Gastroesophageal sphincter (tissue), 4 donors: ENCODE measurements around the gene TEX53. TPM values are rescaled to one million over a fixed set of nuclear protein-coding genes. Genes with fewer than 3 reads are reported as not detected.

Experiments
- ATAC-seq: fragments of 150-250 bp; one replicate; pipeline ENCODE4 v1.9.1; 2016; ENCODE audit warnings: mild to moderate bottlenecking, moderate library complexity
- H3K27ac ChIP-seq, 4 donors: fragments of 200-600 bp; sonication (generic) in 3 of 4; 1 replicate in 3 of 4; 2 replicates in 1 of 4; pipeline ENCODE4 v1.5.1; 2016 to 2019
- H3K27me3 ChIP-seq: fragments of 200-600 bp; sonication (generic); one replicate; pipeline ENCODE4 v1.5.1; 2019
- H3K36me3 ChIP-seq, 2 donors: fragments of 200-600 bp; sonication (generic); one replicate each; pipeline ENCODE4 v1.5.1; 2019; ENCODE audit warnings: control low read depth in 1 of 2
- H3K4me1 ChIP-seq, 3 donors: fragments of 200-600 bp; sonication (generic); 1 replicate in 2 of 3; 2 replicates in 1 of 3; pipeline ENCODE4 v1.5.1; 2016 to 2019; ENCODE audit warnings: control low read depth in 2 of 3
- H3K4me3 ChIP-seq, 2 donors: fragments of 200-600 bp; sonication (generic); one replicate each; pipeline ENCODE4 v1.5.1; 2019; ENCODE audit warnings: mild to moderate bottlenecking in 1 of 2, moderate library complexity in 1 of 2
- H3K9me3 ChIP-seq, 3 donors: fragments of 200-600 bp; sonication (generic); one replicate each; pipeline ENCODE4 v1.5.1; 2017 to 2019; ENCODE audit warnings: control low read depth in 2 of 3
- EP300 ChIP-seq: sonication (generic); formaldehyde crosslinking; IDR thresholded peaks from one replicate; pipeline ENCODE4 v1.6.1; 2017; ENCODE audit warnings: antibody characterized with exemption, mild to moderate bottlenecking
- POLR2A ChIP-seq, 2 donors: fragments of 450-650 bp; IDR thresholded peaks; one replicate each; pipeline ENCODE4 v1.6.1; 2017; ENCODE audit warnings: antibody characterized with exemption in 2 of 2, mild to moderate bottlenecking in 2 of 2, moderate library complexity in 1 of 2
- POLR2AphosphoS5 ChIP-seq: sonication (generic); formaldehyde crosslinking; IDR thresholded peaks from one replicate; pipeline ENCODE4 v1.6.1; 2017; ENCODE audit warnings: antibody characterized with exemption
- WGBS, 2 donors: methylation state at CpG; one replicate each; pipeline ENCODE4 v1.1.5; 2018; ENCODE audit warnings: low coverage in 1 of 2; 5-methylcytosine and 5-hydroxymethylcytosine counted together
- total RNA-seq, 4 donors: library from RNA; depleted of rRNA; stranded (reverse); fragments of >200 nt; gene quantifications; one replicate each; pipeline ENCODE4 v1.1.0, GENCODE V29; 2016
- TF ChIP-seq, protein P1 (sequence below), 4 experiments: fragments of 200-600 bp in 2 of 4; fragments of 450-650 bp in 2 of 4; sonication (generic) in 1 of 4; IDR thresholded peaks; one replicate each; pipeline ENCODE4 v1.5.1; 2017 to 2019; ENCODE audit warnings: antibody characterized with exemption in 4 of 4, mild to moderate bottlenecking in 2 of 4, moderate library complexity in 2 of 4

TEX53 gene
- total RNA-seq, 4 donors from 2014 or later = not detected

DNA sequence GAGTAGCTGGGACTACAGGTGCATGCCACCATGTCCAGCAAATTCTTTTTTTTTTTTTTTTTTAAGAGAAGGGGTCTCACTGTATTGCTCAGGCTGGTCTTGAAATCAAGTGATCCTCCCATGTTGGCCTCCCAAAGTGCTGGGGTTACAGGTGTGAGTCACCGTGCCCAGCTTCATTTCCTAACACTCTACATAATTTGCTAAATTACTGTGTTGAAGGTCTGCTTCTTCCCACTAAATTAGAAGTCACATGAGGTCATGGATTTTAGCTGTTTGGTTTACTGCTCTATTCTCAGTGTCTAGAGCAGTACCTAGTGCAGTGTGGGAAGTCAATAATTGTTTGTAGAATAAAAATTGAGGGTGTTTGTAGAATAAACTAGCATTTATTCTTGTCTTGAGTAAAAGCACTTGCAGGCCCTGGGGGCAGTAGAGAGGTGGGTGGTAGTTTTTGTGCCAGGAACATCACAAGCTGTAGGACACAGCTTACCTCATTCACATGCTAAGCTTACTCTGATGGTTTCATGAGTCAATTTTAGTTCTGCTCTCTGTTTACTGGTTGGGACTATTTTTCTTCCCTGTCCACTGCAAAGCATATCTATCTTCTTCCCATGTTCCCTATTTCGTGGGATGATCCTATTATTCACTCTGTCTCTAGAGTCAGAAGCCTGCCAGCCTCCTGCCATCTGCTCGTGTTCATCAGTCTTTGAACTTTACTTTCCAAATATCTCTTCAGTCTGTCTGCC is 17.4 kb upstream of the TEX53 start:
- WGBS, 2 donors = 79 to 81% methylated on average over 2 to 3 of the region's 3 CpGs
- no peaks in the 10 kb centered on the region for H3K4me1 ChIP-seq
- TF ChIP-seq POLR2A (IDR thresholded peaks at IDR 0.05) (no peak), POLR2AphosphoS5 (no peak), EP300 (no peak)
- TF ChIP-seq, protein P1, sequence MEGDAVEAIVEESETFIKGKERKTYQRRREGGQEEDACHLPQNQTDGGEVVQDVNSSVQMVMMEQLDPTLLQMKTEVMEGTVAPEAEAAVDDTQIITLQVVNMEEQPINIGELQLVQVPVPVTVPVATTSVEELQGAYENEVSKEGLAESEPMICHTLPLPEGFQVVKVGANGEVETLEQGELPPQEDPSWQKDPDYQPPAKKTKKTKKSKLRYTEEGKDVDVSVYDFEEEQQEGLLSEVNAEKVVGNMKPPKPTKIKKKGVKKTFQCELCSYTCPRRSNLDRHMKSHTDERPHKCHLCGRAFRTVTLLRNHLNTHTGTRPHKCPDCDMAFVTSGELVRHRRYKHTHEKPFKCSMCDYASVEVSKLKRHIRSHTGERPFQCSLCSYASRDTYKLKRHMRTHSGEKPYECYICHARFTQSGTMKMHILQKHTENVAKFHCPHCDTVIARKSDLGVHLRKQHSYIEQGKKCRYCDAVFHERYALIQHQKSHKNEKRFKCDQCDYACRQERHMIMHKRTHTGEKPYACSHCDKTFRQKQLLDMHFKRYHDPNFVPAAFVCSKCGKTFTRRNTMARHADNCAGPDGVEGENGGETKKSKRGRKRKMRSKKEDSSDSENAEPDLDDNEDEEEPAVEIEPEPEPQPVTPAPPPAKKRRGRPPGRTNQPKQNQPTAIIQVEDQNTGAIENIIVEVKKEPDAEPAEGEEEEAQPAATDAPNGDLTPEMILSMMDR (IDR thresholded peaks at IDR 0.05) = no peak
- H3K4me3 ChIP-seq = no peak overlapping the region
- no peaks in the 10 kb centered on the region for H3K9me3 ChIP-seq
- no peaks in the 10 kb centered on the region for H3K36me3 ChIP-seq
- no peak for ATAC-seq
- H3K27ac ChIP-seq = no peak overlapping the region
- H3K27me3 ChIP-seq = peaks cover 3% of the 10 kb centered on the region

- no peak overlapping the region for H3K27ac ChIP-seq
- H3K9me3 ChIP-seq = no peaks in the 10 kb centered on the region
- no peaks in the 10 kb centered on the region for H3K4me1 ChIP-seq
- H3K27me3 ChIP-seq = peaks cover 3% of the 10 kb centered on the region
- no peaks in the 10 kb centered on the region for H3K36me3 ChIP-seq
- WGBS, 2 donors = 87% methylated on average over 2 of the region's 2 CpGs; no CpG with 5 or more reads in 1 of the 2 donors
- H3K4me3 ChIP-seq = no peak overlapping the region
- ATAC-seq = no peak
- TF ChIP-seq EP300 = no peak
- TF ChIP-seq POLR2A (IDR thresholded peaks at IDR 0.05) = no peak
- no peak for TF ChIP-seq POLR2AphosphoS5
- TF ChIP-seq, protein P1 (IDR thresholded peaks at IDR 0.05) = no peak
Observed at GRCh38 chr9:114674076-114674797, 16.6 kb upstream of the TEX53 start.

DNA sequence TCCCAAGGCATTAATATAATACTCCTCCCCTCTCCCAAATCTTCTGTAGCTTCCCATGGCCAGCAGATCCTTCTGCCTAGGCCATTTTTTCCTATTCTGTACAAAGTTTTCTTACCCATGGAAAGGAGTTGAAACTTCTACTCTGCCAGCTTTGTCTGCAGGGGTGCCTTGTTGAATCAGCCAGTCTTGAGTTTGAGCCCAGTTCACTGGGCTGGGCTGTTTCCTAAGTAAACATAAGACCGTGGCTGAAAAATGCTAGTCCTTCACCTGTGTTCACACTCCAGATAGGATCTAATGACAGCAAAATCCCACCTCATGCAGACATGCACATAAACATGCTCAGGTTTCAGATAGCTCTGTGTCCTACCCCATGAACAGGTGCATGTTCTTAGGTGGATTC is 14.0 kb upstream of the TEX53 start:
- Histone ChIP-seq H3K4me3 (no peak overlapping the region), H3K9me3 (no peaks in the 10 kb centered on the region), H3K4me1 (no peaks in the 10 kb centered on the region), H3K36me3 (no peaks in the 10 kb centered on the region), H3K27me3 (peaks cover 3% of the 10 kb centered on the region), H3K27ac (no peak overlapping the region)
- no peak for ATAC-seq
- TF ChIP-seq POLR2A (IDR thresholded peaks at IDR 0.05) (no peak), EP300 (no peak), POLR2AphosphoS5 (no peak)
- TF ChIP-seq, protein P1 (IDR thresholded peaks at IDR 0.05) = no peak
- WGBS, 2 donors = 0 to 40% methylated on average over 1 of the region's 1 CpG

GRCh38 chr9:114669961-114670360 is 12.4 kb upstream of the TEX53 start:
- Histone ChIP-seq H3K27me3 (no peaks in the 10 kb centered on the region), H3K4me3 (no peak overlapping the region), H3K36me3 (no peaks in the 10 kb centered on the region), H3K27ac (no peak overlapping the region), H3K9me3 (no peaks in the 10 kb centered on the region), H3K4me1 (no peaks in the 10 kb centered on the region)
- TF ChIP-seq POLR2A (IDR thresholded peaks at IDR 0.05) (no peak), EP300 (no peak), POLR2AphosphoS5 (no peak)
- TF ChIP-seq, protein P1 (IDR thresholded peaks at IDR 0.05) = no peak
- ATAC-seq = no peak

DNA sequence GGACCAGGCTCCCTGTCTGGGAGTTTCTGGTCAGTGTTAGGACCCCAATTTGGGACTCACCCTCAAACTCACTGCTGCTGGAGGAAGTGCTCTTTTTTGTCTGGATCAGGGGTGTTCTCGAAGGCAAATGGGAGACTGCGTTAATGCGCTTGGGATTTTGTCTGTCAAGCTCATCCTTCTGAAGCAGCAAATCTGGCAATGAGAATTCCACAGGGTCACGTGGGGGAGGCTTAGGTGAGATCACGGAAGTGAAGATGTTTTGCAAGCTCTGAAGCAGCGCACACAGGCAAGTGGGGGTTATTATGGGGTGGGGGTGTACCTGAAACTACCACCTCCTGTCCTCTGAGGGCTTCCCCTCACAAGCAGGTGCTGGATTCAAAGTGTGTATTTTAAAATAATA is 10.5 kb upstream of the TEX53 start:
- H3K36me3 ChIP-seq = no peaks in the 10 kb centered on the region
- H3K9me3 ChIP-seq = no peaks in the 10 kb centered on the region
- no peak overlapping the region for H3K27ac ChIP-seq
- TF ChIP-seq, protein P1 (IDR thresholded peaks at IDR 0.05) = no peak
- no peak for TF ChIP-seq EP300
- TF ChIP-seq POLR2A (IDR thresholded peaks at IDR 0.05) = no peak
- TF ChIP-seq POLR2AphosphoS5 = no peak
- no peak overlapping the region for H3K4me3 ChIP-seq
- no peaks in the 10 kb centered on the region for H3K27me3 ChIP-seq
- 65 to 73% methylated on average over 3 to 6 of the region's 6 CpGs for WGBS, 2 donors
- ATAC-seq = no peak
- H3K4me1 ChIP-seq = no peaks in the 10 kb centered on the region
